Neural cell (in vitro differentiated cells): ENCODE measurements around the gene ZSCAN9. TPM values are rescaled to one million over a fixed set of nuclear protein-coding genes. Genes with fewer than 3 reads are reported as not detected.

ENCODE experiments used
- H2AFZ ChIP-seq: fragments of 200-600, 300-800 bp; sonication (generic), shearing (Covaris generic); 2 replicates; pipeline ENCODE4 v1.6.0; 2014; ENCODE audit warnings: low read depth, mild to moderate bottlenecking, antibody characterized with exemption, low read length, moderate library complexity
- H3F3A ChIP-seq: fragments of 200-600 bp; shearing (Covaris generic); 2 replicates; pipeline ENCODE4 v1.6.1; 2016; ENCODE audit warnings: mild to moderate bottlenecking, moderate library complexity, mixed read lengths, antibody characterized with exemption, low read length; ENCODE audit not compliant: insufficient read depth, poor library complexity, severe bottlenecking
- H3K27ac ChIP-seq: fragments of 200-600, 300-800 bp; sonication (generic), shearing (Covaris generic); 2 replicates; pipeline ENCODE4 v1.5.1; 2014; ENCODE audit warnings: mild to moderate bottlenecking, low read length, moderate library complexity
- H3K27me3 ChIP-seq: fragments of 300-800, 200-600 bp; sonication (generic), shearing (Covaris generic); 2 replicates; pipeline ENCODE4 v1.6.0; 2014; ENCODE audit warnings: mild to moderate bottlenecking, low read depth, low read length, moderate library complexity; ENCODE audit not compliant: insufficient read depth
- H3K36me3 ChIP-seq: fragments of 300-800, 200-600 bp; sonication (generic), shearing (Covaris generic); 2 replicates; pipeline ENCODE4 v1.5.1; 2014; ENCODE audit warnings: mild to moderate bottlenecking, antibody characterized with exemption, low read length, moderate library complexity; ENCODE audit not compliant: insufficient read depth
- H3K4me2 ChIP-seq: fragments of 300-800, 200-600 bp; sonication (generic), shearing (Covaris generic); 2 replicates; pipeline ENCODE4 v1.6.0; 2014; ENCODE audit warnings: mild to moderate bottlenecking, low read length
- H3K4me3 ChIP-seq: fragments of 300-800, 200-600 bp; sonication (generic), shearing (Covaris generic); 2 replicates; pipeline ENCODE4 v1.5.1; 2014; ENCODE audit warnings: mild to moderate bottlenecking, low read length, moderate library complexity
- H3K79me2 ChIP-seq: fragments of 200-600 bp; shearing (Covaris generic); replicated peaks from 2 replicates; pipeline ENCODE4 v1.6.0; 2014; ENCODE audit warnings: mild to moderate bottlenecking, low read length, moderate library complexity; ENCODE audit not compliant: insufficient read depth
- H3K9ac ChIP-seq: fragments of 300-800, 200-600 bp; sonication (generic), shearing (Covaris generic); 2 replicates; pipeline ENCODE4 v1.6.1; 2016; ENCODE audit warnings: mild to moderate bottlenecking, low read length, mixed read lengths
- H3K9me2 ChIP-seq: fragments of 200-600 bp; shearing (Covaris generic); 2 replicates; pipeline ENCODE4 v1.6.1; 2016; ENCODE audit warnings: mild to moderate bottlenecking, low read length, mixed read lengths; ENCODE audit not compliant: insufficient read depth
- H3K9me3 ChIP-seq: fragments of 200-600, 300-800 bp; sonication (generic), shearing (Covaris generic); 2 replicates; pipeline ENCODE4 v1.6.1; 2016; ENCODE audit warnings: mild to moderate bottlenecking, mixed run types, low read length, moderate library complexity, mixed read lengths
- H4K20me1 ChIP-seq: fragments of 200-600 bp; shearing (Covaris generic); 2 replicates; pipeline ENCODE4 v1.6.1; 2016; ENCODE audit warnings: mild to moderate bottlenecking, mixed run types; ENCODE audit not compliant: insufficient read depth
- CTCF ChIP-seq: fragments of 450-650 bp; IDR thresholded peaks from 2 replicates; pipeline ENCODE4 v1.5.1; 2014; ENCODE audit warnings: antibody characterized with exemption, mild to moderate bottlenecking, moderate library complexity; ENCODE audit not compliant: poor library complexity, severe bottlenecking
- EP300 ChIP-seq: fragments of 450-650 bp; conservative IDR thresholded peaks from 2 replicates; pipeline ENCODE4 v1.6.1; 2014; ENCODE audit warnings: antibody characterized with exemption, mild to moderate bottlenecking, moderate library complexity; ENCODE audit not compliant: poor library complexity, severe bottlenecking
- EZH2 ChIP-seq: fragments of 200-600, 300-800 bp; shearing (Covaris generic), sonication (generic); IDR thresholded peaks from 2 replicates; pipeline ENCODE4 v1.6.1; 2014; ENCODE audit warnings: antibody characterized with exemption, low read length, borderline replicate concordance, mild to moderate bottlenecking; ENCODE audit not compliant: insufficient read depth, poor library complexity, severe bottlenecking
- MXI1 ChIP-seq: fragments of 450-650 bp; conservative IDR thresholded peaks from 2 replicates; pipeline ENCODE4 v1.6.1; 2014; ENCODE audit warnings: antibody characterized with exemption, mild to moderate bottlenecking; ENCODE audit not compliant: poor library complexity, severe bottlenecking
- POLR2AphosphoS5 ChIP-seq: IDR thresholded peaks from 2 replicates; pipeline ENCODE4 v1.6.1; 2012
- RAD21 ChIP-seq: fragments of 450-650 bp; conservative IDR thresholded peaks from 2 replicates; pipeline ENCODE4 v1.6.1; 2014; ENCODE audit warnings: antibody characterized with exemption, mild to moderate bottlenecking, moderate library complexity
- REST ChIP-seq: IDR thresholded peaks from 2 replicates; pipeline ENCODE4 v1.6.1; 2012; ENCODE audit warnings: borderline replicate concordance
- SMC3 ChIP-seq: fragments of 450-650 bp; conservative IDR thresholded peaks from 2 replicates; pipeline ENCODE4 v1.6.1; 2014; ENCODE audit warnings: antibody characterized with exemption, mild to moderate bottlenecking, moderate library complexity; ENCODE audit not compliant: poor library complexity
- TAF1 ChIP-seq: IDR thresholded peaks from 2 replicates; pipeline ENCODE4 v1.6.1; 2012; ENCODE audit warnings: low read depth
- polyA plus RNA-seq: library from polyadenylated mRNA; depleted of rRNA; stranded (reverse); fragments of >200 nt; gene quantifications from 2 replicates; pipeline ENCODE4 v1.2.3, GENCODE V29; 2014

ZSCAN9 gene
- polyA plus RNA-seq, 1 donor from 2014 or later: 102 TPM

- H4K20me1 ChIP-seq: no peaks in the 10 kb centered on the region
- no peaks in the 10 kb centered on the region for H3K79me2 ChIP-seq
- no peak overlapping the region for H3K4me2 ChIP-seq
- no peaks in the 10 kb centered on the region for H3K36me3 ChIP-seq
- no peaks in the 10 kb centered on the region for H3K9me3 ChIP-seq
- H3K9me2 ChIP-seq: no peaks in the 10 kb centered on the region
- no peak for TF ChIP-seq SMC3
- no peak for TF ChIP-seq REST
- TF ChIP-seq CTCF: no peak
- TF ChIP-seq EZH2: no peak
- no peak for TF ChIP-seq TAF1
- TF ChIP-seq EP300: no peak
- no peak for TF ChIP-seq MXI1
- TF ChIP-seq POLR2AphosphoS5: no peak
- no peak for TF ChIP-seq RAD21
- H3K9ac ChIP-seq: no peak overlapping the region
- no peaks in the 10 kb centered on the region for H3F3A ChIP-seq
- H2AFZ ChIP-seq: no peak overlapping the region
- H3K4me3 ChIP-seq: no peak overlapping the region
- H3K27me3 ChIP-seq: peaks cover 89% of the 10 kb centered on the region
- no peak overlapping the region for H3K27ac ChIP-seq
These were observed 9.7 kb upstream of the ZSCAN9 start for GRCh38 chr6:28215425-28215824.

- Histone ChIP-seq H3K4me3 (no peak overlapping the region), H3K36me3 (no peaks in the 10 kb centered on the region), H3K79me2 (no peaks in the 10 kb centered on the region), H4K20me1 (no peaks in the 10 kb centered on the region), H3F3A (no peaks in the 10 kb centered on the region), H3K9me3 (no peaks in the 10 kb centered on the region), H2AFZ (no peak overlapping the region), H3K4me2 (no peak overlapping the region), H3K27ac (no peak overlapping the region), H3K9me2 (no peaks in the 10 kb centered on the region), H3K27me3 (peaks cover 80% of the 10 kb centered on the region), H3K9ac (no peak overlapping the region)
- TF ChIP-seq RAD21 (no peak), CTCF (no peak), EZH2 (no peak), TAF1 (no peak), EP300 (no peak)
These were observed 7.2 kb upstream of the ZSCAN9 start for GRCh38 chr6:28217890-28218289.
